Measurements from ENCODE around the gene MEG3. TPM values are rescaled to one million over a fixed set of nuclear protein-coding genes. Genes with fewer than 3 reads are reported as not detected.

MEG3 gene
- total and polyA plus RNA-seq, 12 donors = 86.6 to 8,129 (median 728) TPM

GRCh38 chr14:100891501-100892445, 65.9 kb downstream of the MEG3 start:
- Histone ChIP-seq H3K36me3 (replicated peaks in 1 of 2) (peaks cover 0 to 48% of the 10 kb centered on the region in 2 donors), H3K4me3 (no peak overlapping the region), H3K27ac (no peak overlapping the region), H3K4me1 (replicated peaks in 1 of 2) (peaks cover 7 to 50% of the 10 kb centered on the region in 2 donors), H3K9me3 (replicated peaks in 1 of 3) (no peaks in the 10 kb centered on the region), H3K27me3 (no peaks in the 10 kb centered on the region)
- intact Hi-C loops (cut with DNase I) = no loop called here
- peak in 3 of 7 donors; percentile 4 to 46 (median 9) for DNase-seq
- WGBS, 4 donors = 83 to 91% (median 87%) methylated on average over 5 to 13 of the region's 13 CpGs
- TF ChIP-seq CTCF (IDR thresholded peaks at IDR 0.05) = no peak
- no peak for TF ChIP-seq POLR2A (IDR thresholded peaks at IDR 0.05)

- H3K4me3 ChIP-seq = no peak overlapping the region
- H3K36me3 ChIP-seq (replicated peaks in 1 of 2) = peaks cover 0 to 48% of the 10 kb centered on the region in 2 donors
- peaks cover 10 to 49% of the 10 kb centered on the region in 2 donors for H3K4me1 ChIP-seq (replicated peaks in 1 of 2)
- 83 to 89% (median 86%) methylated on average over 16 to 17 of the region's 17 CpGs for WGBS, 4 donors
- DNase-seq = peak in 3 of 7 donors; percentile 6 to 46 (median 16)
- no peaks in the 10 kb centered on the region for H3K9me3 ChIP-seq (replicated peaks in 1 of 3)
- H3K27me3 ChIP-seq = no peaks in the 10 kb centered on the region
- no peak overlapping the region for H3K27ac ChIP-seq
- intact Hi-C loops (cut with DNase I) = no loop called here
- TF ChIP-seq POLR2A (IDR thresholded peaks at IDR 0.05) = no peak
- no peak for TF ChIP-seq CTCF (IDR thresholded peaks at IDR 0.05)
Observed at GRCh38 chr14:100892496-100893227, 66.7 kb downstream of the MEG3 start.

- Histone ChIP-seq H3K4me1 (replicated peaks in 1 of 2) (peaks cover 10 to 48% of the 10 kb centered on the region in 2 donors), H3K9me3 (replicated peaks in 1 of 3) (no peaks in the 10 kb centered on the region), H3K27ac (no peak overlapping the region), H3K36me3 (replicated peaks in 1 of 2) (peaks cover 0 to 53% of the 10 kb centered on the region in 2 donors), H3K4me3 (no peak overlapping the region), H3K27me3 (no peaks in the 10 kb centered on the region)
- no peak for TF ChIP-seq POLR2A (IDR thresholded peaks at IDR 0.05)
- TF ChIP-seq CTCF (IDR thresholded peaks at IDR 0.05) = no peak
- WGBS, 4 donors = 80 to 85% (median 84%) methylated on average over 8 of the region's 8 CpGs
- DNase-seq = peak in 2 of 7 donors; percentile 6 to 44
- intact Hi-C loops (cut with DNase I) = no loop called here
Observed at GRCh38 chr14:100893228-100893601, 67.3 kb downstream of the MEG3 start.

DNA sequence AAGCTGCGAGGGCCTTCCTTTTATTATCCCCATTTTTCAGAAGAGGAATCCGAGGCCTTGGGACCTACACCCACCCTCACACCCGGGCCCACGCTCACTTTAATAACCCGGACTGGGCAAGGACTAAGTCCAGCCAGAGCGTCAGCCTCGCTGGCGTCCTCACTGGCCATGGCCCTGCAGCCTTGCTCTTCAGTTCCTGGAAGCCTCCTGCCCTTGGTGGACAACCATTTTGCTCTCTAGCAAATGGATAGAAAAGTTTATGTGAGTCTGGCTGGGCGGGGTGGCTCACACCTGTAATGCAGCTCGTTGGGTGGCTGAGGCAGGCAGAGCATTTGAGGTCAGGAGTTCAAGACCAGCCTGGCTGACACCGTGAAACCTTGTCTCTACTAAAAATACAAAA, 67.8 kb downstream of the MEG3 start:
- no peak for TF ChIP-seq CTCF (IDR thresholded peaks at IDR 0.05)
- TF ChIP-seq POLR2A (IDR thresholded peaks at IDR 0.05) = no peak
- Histone ChIP-seq H3K4me1 (replicated peaks in 1 of 2) (peaks cover 10 to 48% of the 10 kb centered on the region in 2 donors), H3K36me3 (replicated peaks in 1 of 2) (peaks cover 0 to 57% of the 10 kb centered on the region in 2 donors), H3K9me3 (replicated peaks in 1 of 3) (no peaks in the 10 kb centered on the region), H3K27ac (peak overlapping the region in 1 of 5 donors; percentile 44), H3K4me3 (no peak overlapping the region), H3K27me3 (no peaks in the 10 kb centered on the region)
- intact Hi-C loops (cut with DNase I) = no loop called here
- 75 to 87% (median 85%) methylated on average over 11 of the region's 11 CpGs for WGBS, 4 donors
- peak in 3 of 7 donors; percentile 10 to 43 (median 13) for DNase-seq

Measured in adrenal gland (tissue), 12 donors.